ENCODE data around the gene ACE.

Gene ACE

DNA sequence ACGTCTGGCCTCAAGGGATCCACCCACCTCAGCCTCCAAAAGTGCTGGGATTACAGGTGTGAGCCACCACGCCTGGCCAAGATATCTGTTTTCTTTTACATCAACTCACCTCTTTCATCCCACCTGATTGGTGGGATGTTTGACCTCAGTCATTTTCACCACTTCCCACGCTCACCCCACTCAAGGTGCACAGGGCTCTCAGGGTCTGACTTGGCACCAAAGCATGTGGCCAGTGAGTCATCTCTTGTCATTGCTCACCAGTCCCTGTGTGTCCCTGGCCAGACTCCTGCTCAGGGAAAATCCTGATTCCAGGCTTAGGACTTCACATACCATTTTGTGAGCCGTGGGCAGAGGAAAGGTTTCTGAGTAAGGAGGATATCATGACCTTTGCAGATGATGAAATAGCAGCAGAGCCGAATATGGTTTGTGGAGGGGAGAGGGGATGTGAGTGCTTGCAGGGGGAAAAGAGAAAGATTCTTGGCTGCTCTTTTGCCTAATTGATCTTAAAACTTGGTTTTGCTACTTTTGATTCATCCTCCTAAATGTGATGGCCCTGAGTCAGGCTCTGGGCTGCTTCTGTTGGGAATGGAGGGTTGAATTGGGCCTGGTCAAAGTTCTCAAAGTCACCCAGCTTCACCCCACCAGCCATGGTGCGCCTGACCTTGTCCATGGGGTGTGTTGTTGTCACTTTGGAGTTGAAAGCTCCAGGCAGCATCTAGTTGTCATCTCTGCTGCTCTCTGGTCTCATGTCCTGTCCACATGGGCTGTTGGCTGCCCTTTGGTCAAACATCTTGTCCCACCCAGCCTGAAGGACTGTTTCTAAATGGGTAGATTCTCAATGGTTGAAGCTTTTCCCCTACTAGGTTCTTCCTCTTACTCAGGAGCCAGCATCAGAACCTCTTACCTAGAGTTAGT lies 40.3 kb downstream of the ACE start:
- DNase-seq (ENCODE audit: low spot score), result peak; percentile 78

DNA sequence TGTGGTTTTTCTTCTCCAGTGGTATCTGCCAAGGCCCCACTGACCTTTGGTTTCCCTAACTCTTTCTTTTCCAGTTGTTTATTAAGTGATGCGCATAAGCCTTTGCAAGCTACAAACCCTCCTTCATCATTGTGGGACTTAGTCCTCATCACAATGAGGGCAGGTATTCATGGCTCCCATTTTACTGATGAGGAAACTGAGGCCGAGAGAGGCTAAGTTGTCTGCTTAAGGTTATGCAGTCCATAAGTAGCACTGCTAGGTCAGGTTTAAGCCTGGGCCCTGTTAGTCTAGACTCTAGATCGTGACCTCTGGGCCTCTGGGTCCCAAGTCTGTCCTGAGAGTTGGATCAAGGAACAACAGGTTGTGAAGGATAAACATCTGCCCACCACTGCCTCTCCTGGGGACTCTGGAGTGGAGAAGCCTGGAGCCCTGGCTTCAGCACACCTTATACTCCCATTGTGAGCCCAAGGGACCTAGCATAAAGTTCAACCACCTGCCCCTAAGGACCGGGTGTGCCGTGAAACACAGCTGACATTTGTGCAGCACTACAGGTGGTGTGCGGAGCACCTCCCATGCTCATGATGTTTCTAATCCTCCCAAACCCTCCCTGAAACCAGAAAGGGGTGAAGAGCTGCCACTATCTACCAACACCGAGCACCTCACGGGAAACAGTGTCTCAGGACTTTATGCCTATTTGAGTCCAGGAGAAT lies 41.1 kb downstream of the ACE start:
- DNase-seq (ENCODE audit: low spot score), result no peak

DNA sequence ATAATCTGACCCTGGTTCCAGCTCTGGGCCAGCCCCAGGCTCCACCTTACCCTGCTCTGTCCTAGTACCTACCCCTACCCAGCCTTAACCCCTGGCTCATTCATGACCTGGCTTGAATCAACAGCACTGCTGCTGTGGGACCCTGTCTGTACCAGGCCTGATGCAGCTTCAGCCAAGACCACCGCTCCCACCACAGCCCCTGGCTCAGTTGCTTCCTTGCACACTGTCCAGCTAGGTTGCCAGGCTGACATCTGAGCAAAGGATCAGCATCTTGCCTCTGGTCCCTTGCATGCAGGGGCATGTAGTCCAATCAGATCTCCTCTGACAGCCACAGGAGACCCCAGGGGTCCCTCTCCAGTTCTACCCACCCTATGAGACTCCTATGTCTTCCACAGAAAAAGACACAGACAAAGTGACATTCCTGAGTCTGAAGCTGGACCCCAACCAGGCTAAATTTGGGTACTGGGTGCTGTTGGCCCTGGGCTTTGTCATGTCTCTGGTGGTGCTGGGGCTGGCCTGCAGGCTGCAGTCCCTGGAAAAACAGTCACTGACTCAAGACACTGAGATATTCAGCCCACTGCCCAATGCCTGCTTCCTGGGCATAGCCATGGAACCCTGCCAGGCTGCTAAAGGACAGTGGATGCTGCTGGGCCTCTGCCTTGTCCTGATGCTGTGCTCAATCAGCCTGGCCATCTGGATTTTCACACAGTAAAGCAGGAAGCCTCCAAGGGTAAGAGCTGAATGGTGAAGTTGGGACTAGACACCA lies 42.4 kb downstream of the ACE start:
- DNase-seq (ENCODE audit: low spot score), result no peak

DNA sequence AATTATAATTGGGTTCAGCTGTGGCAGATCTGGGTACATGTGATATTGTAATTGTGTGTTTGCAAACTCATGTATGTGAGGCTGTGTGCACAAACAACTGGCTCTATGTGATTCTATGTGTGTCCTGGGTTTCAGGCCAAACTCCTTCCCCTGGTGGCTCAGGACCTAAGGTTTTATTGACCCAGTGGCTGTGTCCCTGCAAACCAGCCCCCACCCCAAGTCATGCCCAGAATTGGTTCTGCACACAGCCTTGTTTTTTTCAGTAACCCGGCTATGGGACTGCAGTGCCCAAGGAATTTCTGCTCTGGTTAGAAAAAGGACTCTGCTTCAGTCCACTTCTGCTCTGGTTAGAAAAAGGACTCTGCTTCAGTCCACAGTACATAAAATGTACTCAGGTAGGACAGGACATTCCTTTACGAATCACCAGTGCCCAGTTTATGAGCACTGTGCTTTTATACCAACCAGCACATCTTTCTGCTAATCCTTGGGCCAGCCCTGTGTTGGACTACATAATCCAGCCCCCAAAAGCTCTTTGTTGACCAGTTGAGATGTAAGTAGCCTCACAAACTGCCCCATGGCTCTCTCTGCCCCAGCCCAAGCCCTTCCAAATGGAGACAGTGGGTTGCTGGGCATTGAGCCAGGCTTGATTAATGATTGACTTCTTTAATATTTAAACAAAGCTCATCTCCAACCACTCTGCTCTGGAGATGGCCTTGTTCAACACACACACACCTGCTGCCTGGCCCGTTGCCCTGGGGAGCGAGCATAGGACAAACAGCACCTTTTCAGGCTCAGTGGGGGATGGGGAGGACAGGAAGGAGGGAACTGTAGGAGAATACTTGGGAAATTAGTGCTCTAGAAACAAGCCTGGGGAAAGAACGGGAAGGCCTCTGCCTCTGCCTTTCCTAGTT lies 43.4 kb downstream of the ACE start:
- DNase-seq (ENCODE audit: low spot score), result no peak

DNA sequence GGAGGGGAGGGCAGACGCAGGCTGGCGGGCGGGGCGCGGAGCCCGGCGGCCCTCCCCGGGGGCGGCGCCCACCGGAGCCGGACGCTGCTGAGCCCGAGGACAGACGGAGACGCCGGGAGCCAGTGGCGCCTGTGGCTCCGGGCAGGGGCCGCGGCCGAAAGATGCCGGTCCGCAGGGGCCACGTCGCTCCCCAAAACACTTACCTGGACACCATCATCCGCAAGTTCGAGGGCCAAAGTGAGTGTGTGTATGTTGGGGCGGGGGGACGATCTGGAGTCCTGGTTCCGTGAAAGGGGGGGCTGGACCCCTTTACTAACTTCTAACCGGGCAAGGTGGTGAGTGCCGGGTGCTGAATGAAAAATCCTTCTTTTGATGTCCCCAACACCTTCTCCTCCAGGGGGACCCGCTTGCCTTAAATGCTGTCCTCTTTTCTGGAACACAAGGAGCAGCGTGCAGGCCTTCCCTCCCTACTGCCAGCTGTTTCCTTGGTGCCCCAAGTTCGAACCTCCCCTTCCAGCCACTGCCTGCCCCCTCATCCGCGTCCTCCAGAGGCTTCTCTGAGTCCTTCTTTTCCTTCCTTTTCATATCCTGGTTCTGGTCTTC lies 46.5 kb downstream of the ACE start, which contains the start of gene KCNH6:
Gene KCNH6, plus strand, starts transcription at position 106 of the 603 bp plus-strand sequence. Its CDS starts 56 bp downstream, at position 162.
- no peak for DNase-seq (ENCODE audit: low spot score)

DNA sequence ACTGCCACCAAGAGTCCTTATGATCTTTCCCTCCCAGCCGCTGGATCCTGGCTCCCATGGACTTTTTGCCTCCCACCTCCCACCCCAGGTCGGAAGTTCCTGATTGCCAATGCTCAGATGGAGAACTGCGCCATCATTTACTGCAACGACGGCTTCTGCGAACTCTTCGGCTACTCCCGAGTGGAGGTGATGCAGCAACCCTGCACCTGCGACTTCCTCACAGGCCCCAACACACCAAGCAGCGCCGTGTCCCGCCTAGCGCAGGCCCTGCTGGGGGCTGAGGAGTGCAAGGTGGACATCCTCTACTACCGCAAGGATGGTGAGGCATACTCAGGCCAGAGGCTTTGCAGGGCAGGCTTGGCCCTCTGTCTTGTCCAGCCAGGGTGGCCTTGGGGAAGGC lies 47.2 kb downstream of the ACE start:
- DNase-seq (ENCODE audit: low spot score), result no peak

DNA sequence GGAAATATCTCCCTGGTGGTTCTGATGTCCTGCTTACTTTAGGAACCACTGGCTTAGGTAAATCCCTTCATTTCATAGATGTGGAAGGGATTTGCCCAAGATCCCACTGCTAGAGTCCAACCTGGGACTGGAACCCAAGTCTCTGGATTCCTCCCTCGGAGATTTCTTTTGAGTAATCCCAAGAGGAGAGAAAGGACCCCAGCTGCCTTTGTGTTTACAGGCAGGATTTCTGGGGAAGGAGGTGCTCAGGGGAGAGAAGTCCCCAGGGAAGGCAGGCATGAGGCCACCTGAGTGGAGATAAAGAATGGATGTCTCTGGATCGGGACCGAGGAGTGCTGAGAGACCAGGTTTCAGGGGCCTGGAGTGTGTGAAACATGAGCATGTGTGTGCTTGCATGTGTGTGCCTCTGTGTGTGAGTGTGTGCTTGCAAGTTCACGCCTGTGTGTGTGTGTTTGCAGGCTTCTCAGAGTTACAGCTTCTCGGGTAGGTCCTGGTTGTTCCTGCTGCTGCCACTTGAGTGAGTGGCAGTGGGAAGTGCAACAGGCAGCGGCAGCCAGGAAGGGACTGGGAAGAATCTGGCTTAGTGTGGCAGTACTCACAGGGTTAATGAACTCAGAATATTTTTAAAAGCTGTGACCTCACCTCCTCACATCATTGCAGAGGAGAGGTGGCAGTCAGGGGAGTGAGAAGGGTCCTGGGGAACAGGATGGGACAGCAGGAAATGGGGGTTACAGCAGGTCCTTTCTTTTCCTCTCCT lies 48.5 kb downstream of the ACE start:
- no peak for DNase-seq (ENCODE audit: low spot score)

DNA sequence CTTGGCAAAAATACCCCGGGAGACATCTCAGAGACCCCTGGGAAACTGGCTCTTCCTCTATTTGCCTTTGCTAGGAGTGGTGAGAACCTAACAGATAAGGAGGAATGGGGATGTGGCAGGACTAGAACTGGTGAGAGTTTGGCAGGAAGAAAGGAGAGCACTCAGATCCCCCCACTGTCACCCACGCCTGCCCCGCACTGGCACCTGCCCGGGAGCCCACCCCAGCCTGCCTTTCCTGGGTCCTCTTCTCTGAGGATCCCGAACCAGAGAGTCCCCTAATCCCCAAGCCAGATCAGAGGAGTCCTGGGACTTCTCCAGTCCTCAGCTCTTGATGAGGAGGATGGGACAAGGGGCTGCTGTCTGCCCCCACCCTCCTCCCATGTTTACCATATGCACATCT lies 50.0 kb downstream of the ACE start:
- no peak for DNase-seq (ENCODE audit: low spot score)

DNA sequence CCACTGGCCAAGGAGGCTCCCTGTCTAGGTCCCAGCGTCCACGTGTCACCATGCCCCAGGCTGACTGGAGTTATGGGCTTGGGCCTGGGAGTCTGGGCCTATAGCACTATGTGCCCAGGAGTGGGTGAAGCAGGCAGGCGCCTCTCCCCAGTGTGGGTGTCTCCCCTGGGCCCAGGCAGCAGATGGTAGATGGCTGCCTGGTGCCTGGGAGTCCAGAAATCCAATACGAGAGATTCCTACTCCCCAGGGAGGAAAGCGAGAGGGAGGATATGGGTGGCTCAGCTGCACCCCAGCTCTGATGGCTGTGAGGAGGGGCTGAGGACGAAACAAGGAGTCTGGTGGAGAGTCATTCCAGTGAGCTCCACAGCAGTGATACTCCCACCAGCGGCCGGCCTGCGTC lies 51.3 kb downstream of the ACE start:
- no peak for DNase-seq (ENCODE audit: low spot score)

DNA sequence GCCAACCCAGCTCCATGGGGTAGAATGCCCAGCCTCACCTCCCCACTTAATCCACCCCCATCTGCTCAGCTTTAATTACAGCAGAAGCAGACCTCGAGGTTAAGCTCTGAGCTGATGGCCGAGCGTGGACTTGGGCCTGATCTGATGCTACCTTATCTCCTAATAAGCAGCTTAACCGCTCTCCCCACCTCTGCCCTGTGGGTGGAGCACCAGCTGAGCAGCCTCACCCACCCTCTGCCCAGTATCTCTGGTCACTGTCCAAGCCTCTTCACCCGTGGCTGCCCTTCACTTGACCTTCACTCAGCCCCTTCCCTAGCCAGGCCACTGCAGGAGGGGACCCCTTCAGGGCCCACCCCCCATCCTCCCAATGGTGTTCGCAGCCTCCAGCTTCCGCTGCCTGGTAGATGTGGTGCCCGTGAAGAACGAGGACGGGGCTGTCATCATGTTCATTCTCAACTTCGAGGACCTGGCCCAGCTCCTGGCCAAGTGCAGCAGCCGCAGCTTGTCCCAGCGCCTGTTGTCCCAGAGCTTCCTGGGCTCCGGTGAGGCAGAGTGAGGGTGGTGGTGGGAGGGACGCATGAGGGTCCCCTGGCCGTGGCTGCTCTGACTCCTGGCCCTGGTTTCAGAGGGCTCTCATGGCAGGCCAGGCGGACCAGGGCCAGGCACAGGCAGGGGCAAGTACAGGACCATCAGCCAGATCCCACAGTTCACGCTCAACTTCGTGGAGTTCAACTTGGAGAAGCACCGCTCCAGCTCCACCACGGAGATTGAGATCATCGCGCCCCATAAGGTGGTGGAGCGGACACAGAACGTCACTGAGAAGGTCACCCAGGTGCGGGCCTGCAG lies 53.1 kb downstream of the ACE start:
- no peak for DNase-seq (ENCODE audit: low spot score)

DNA sequence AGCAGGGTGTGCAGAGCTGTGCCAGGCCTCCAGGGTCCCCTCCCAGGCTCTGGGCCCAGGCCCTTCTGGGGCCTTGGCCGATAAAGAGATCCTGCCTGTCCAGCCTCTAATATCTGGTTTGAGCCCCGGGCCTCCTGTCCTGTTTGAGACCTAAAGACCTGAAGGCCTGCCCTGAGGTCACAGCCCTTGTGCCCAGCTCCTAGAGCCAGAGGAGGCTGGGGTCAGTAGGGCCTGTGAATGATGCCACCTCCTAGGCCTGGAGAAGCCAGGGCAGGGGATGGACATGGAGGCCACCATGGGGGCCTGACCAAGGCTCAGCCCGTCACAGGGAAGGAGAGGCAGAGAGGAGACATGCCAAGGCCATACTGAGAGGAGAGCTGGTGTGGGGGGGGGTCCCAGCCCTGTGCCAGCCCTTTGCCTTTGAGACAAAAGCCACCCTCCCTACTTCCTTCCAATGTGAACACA lies 53.7 kb downstream of the ACE start:
- no peak for DNase-seq (ENCODE audit: low spot score)

DNA sequence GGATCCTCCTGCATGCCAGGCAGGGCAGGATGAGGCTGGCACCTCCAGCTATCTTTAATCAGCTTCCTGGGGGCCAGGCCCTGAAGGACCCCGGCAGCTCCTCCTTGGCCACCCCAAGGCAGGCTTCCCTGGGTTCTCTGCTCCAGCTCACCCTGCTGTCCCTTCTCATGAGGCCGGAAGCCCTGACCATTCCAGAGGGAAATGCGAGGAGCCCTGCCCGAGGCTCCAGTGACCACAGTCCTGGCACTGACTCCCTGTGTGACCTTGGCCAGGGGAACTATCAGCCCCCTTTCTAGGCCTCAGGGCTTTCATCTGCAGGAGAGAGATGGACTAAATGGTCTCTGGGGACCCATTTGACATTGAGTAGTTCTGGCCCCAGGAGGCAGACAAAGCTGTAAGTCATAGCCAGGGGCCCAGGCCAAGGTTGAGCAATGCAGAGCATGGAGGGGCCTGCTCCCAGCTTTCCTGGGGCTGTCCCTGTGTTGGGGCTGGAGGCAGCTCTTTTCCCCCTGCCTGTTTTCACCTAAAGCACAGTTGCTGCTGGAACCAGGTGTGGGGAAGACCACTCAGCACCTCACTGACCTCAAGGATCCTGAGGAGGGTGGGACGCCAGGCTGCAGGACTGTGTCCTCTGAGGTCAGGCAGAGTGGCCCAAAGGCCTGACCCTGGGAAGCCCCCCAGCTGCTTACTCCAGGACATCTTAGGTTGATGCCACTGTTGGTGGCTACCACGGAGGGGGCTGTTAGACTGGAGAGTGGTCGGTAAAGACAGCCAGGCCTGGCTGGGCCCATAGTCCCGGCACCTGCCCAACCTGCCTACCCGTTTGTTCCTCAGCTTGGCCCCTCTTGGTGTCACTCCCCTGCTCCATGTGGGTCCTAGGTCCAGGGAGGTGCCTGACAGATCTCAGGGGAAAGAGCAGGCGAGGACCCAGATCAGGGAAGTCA lies 54.4 kb downstream of the ACE start:
- no peak for DNase-seq (ENCODE audit: low spot score)

DNA sequence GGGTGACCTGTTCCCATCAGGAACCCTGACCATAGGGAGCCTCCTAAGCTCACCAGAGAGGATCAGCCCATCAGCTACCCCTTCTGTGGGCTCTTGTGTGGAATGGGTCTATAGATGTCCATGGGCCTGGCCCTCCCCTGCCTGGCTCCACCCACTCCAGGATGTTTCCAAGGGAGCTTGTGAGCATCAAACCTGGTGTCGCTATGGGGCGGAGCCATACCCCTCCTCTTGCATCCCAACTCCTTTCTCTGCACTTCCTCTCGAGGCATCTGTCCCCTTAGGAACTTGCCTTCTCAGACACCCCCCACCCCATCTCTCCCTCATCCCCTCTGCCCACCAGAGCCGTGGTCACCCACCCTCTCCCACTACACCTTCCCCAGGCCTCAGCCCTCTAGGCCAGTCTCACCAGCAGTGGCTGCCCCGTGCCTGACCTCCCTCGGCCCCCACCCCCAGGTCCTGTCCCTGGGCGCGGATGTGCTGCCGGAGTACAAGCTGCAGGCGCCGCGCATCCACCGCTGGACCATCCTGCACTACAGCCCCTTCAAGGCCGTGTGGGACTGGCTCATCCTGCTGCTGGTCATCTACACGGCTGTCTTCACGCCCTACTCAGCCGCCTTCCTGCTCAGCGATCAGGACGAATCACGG lies 56.7 kb downstream of the ACE start:
- no peak for DNase-seq (ENCODE audit: low spot score)

DNA sequence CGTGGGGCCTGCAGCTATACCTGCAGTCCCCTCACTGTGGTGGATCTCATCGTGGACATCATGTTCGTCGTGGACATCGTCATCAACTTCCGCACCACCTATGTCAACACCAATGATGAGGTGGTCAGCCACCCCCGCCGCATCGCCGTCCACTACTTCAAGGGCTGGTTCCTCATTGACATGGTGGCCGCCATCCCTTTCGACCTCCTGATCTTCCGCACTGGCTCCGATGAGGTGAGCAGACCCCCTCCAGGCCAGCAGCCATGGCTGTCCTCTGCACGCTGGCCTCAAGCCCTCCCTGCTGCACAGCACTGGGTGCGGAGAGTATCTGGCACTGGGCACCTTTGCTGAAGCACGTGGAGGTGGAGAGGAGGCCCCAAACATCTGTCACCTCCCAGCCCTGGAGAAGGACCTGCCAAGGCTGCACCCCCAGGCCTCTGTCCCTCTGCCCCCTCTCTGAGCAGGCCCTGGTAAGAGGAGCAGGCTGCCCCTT lies 57.3 kb downstream of the ACE start:
- no peak for DNase-seq (ENCODE audit: low spot score)

DNA sequence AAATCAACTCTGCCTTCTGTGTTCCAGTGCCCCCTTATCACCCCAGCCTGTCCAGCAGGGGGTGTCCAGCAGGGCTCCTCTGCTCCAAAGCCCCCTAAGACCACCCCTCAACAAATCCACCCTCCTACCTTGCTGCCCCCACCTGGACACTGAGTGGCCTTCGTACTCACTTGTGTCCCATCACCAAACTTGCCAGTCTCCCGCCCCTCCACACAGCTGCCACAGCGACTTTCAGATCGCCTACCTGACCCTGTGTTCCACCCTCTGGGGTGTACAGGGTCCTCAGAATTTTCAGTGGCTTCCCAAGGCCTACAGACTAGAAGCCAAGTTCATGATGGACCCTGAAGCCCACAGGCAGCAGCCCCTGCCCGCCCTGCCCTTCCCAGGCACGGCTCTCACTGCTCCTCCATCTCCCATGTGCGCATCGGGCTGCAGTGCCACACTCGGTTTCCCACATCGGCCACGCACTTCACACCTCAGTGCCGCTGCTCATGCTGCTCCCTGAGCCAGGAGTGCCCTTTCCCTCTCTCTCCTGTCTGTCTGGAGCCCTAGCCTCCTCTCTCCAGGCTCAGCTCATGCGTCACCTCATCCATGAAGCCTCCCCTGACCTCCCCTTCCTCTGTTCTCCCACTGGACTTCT lies 58.1 kb downstream of the ACE start:
- no peak for DNase-seq (ENCODE audit: low spot score)

DNA sequence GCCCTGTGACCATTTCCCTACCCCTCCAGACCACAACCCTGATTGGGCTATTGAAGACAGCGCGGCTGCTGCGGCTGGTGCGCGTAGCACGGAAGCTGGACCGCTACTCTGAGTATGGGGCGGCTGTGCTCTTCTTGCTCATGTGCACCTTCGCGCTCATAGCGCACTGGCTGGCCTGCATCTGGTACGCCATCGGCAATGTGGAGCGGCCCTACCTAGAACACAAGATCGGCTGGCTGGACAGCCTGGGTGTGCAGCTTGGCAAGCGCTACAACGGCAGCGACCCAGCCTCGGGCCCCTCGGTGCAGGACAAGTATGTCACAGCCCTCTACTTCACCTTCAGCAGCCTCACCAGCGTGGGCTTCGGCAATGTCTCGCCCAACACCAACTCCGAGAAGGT lies 58.8 kb downstream of the ACE start:
- no peak for DNase-seq (ENCODE audit: low spot score)

DNA sequence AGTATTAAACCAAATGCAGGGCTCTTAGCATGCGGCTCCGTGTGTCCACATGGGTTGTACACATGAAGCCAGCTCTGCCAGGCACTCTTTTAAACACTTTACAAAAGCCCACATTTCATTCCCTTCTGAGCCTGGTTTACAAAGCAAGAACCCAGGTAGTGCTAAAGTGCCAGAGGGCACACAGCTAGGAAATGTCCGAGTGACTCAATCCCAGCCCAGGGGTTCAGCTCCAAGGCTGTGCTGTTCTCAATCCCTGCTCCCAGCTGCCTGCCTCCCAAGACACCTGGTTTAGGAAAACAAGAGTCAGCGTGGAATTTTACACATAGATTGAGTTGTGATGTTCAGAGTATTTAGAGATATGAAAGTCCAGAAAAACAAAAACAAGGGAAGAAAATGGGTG lies 60.1 kb downstream of the ACE start:
- DNase-seq (ENCODE audit: low spot score), result no peak

Data from hepatic stellate cell (primary cell).